WTC11 (cell line): ENCODE data around the gene SETMAR. TPM values are rescaled to one million over a fixed set of nuclear protein-coding genes. Genes with fewer than 3 reads are reported as not detected.

ENCODE experiments used
- ATAC-seq: fragments of 200-7000 bp; cut with Tn5 transposase; 2 replicates; pipeline ENCODE4 v1.10.0; 2021; ENCODE audit warnings: mild to moderate bottlenecking, moderate library complexity
- CTCF ChIA-PET: fragments of 300-600 bp; sonication (Branson Sonifier 250); formaldehyde crosslinking; loops from one replicate; lab custom pipeline; 2021; ENCODE audit warnings: antibody characterized with exemption; lab: Charles Lee
- POLR2A ChIA-PET: fragments of 350-600 bp; sonication (Branson Sonifier 250); formaldehyde crosslinking; loops from one replicate; lab custom pipeline; 2021; ENCODE audit warnings: antibody characterized with exemption; lab: Charles Lee
- DNase-seq: peaks from one replicate; pipeline ENCODE4 v3.0.0; 2021; ENCODE audit warnings: low spot score
- H3K27ac Mint-ChIP-seq: 2 replicates; pipeline ENCODE4 v1.8.0; 2021; ENCODE audit warnings: mixed read lengths
- H3K27me3 Mint-ChIP-seq: 2 replicates; pipeline ENCODE4 v1.8.0; 2021; ENCODE audit warnings: low read depth, mild to moderate bottlenecking, moderate library complexity, mixed read lengths
- H3K36me3 Mint-ChIP-seq: 2 replicates; pipeline ENCODE4 v1.8.0; 2021; ENCODE audit warnings: mixed read lengths
- H3K4me1 Mint-ChIP-seq: 2 replicates; pipeline ENCODE4 v1.8.0; 2022; ENCODE audit warnings: mixed read lengths
- H3K4me3 Mint-ChIP-seq: 2 replicates; pipeline ENCODE4 v1.8.0; 2021; ENCODE audit warnings: mild to moderate bottlenecking, moderate library complexity, mixed read lengths
- H3K9me3 Mint-ChIP-seq: 2 replicates; pipeline ENCODE4 v1.8.0; 2021; ENCODE audit warnings: mixed read lengths
- CBFB ChIP-seq: sonication (generic); formaldehyde crosslinking; IDR thresholded peaks from 2 replicates; pipeline ENCODE4 v1.8.1; 2022; ENCODE audit warnings: mild to moderate bottlenecking, low read depth, missing genetic modification reagents
- FOXK1 ChIP-seq: sonication (generic); formaldehyde crosslinking; IDR thresholded peaks from 2 replicates; pipeline ENCODE4 v1.8.0; 2022; ENCODE audit warnings: mild to moderate bottlenecking, moderate library complexity, missing genetic modification reagents
- FOXP1 ChIP-seq: sonication (generic); formaldehyde crosslinking; IDR thresholded peaks from 2 replicates; pipeline ENCODE4 v1.8.0; 2022; ENCODE audit warnings: missing genetic modification reagents, mild to moderate bottlenecking, moderate library complexity, borderline replicate concordance
- IRF2 ChIP-seq: sonication (generic); formaldehyde crosslinking; IDR thresholded peaks from 2 replicates; pipeline ENCODE4 v1.8.0; 2022; ENCODE audit warnings: low read depth, missing genetic modification reagents, borderline replicate concordance
- MXD4 ChIP-seq: fragments of 250-450 bp; sonication (Bioruptor Pico); IDR thresholded peaks from 2 replicates; pipeline ENCODE4 v1.8.0; 2021; ENCODE audit warnings: mild to moderate bottlenecking, moderate library complexity, borderline replicate concordance
- NFE2L1 ChIP-seq: sonication (generic); formaldehyde crosslinking; IDR thresholded peaks from 2 replicates; pipeline ENCODE4 v1.8.1; 2023; ENCODE audit warnings: missing genetic modification reagents
- OVOL2 ChIP-seq: fragments of 250-450 bp; sonication (Bioruptor Pico); IDR thresholded peaks from 2 replicates; pipeline ENCODE4 v1.9.0; 2021; ENCODE audit warnings: mild to moderate bottlenecking, borderline replicate concordance
- RORB ChIP-seq: fragments of 250-450 bp; sonication (Bioruptor Pico); IDR thresholded peaks from 2 replicates; pipeline ENCODE4 v1.9.0; 2021; ENCODE audit warnings: mild to moderate bottlenecking
- SOX15 ChIP-seq: fragments of 250-450 bp; sonication (Bioruptor Pico); IDR thresholded peaks from 2 replicates; pipeline ENCODE4 v1.9.0; 2021; ENCODE audit warnings: mild to moderate bottlenecking
- TP53 ChIP-seq: sonication (generic); formaldehyde crosslinking; IDR thresholded peaks from 2 replicates; pipeline ENCODE4 v1.8.1; 2023; ENCODE audit warnings: mild to moderate bottlenecking, missing genetic modification reagents
- ZBTB21 ChIP-seq: sonication (generic); formaldehyde crosslinking; IDR thresholded peaks from 2 replicates; pipeline ENCODE4 v1.8.1; 2023; ENCODE audit warnings: mild to moderate bottlenecking, missing genetic modification reagents, borderline replicate concordance
- ZNF232 ChIP-seq: sonication (generic); formaldehyde crosslinking; IDR thresholded peaks from 2 replicates; pipeline ENCODE4 v1.8.0; 2022; ENCODE audit warnings: mild to moderate bottlenecking, missing genetic modification reagents
- total RNA-seq: library from RNA; stranded (reverse); gene quantifications from 3 replicates; pipeline ENCODE4 v1.2.3, GENCODE V29; 2021
- TF ChIP-seq, protein P1 (sequence below): fragments of 250-450 bp; sonication (Bioruptor Pico); IDR thresholded peaks from 2 replicates; pipeline ENCODE4 v1.9.0; 2021; ENCODE audit warnings: mild to moderate bottlenecking, borderline replicate concordance
- TF ChIP-seq, protein P2 (sequence below): sonication (generic); formaldehyde crosslinking; IDR thresholded peaks from 2 replicates; pipeline ENCODE4 v1.8.0; 2022; ENCODE audit warnings: mild to moderate bottlenecking, missing genetic modification reagents
- TF ChIP-seq, protein P3 (sequence below): fragments of 250-450 bp; sonication (Bioruptor Pico); IDR thresholded peaks from 2 replicates; pipeline ENCODE4 v2.1.2; 2022; ENCODE audit warnings: mild to moderate bottlenecking, moderate library complexity
- TF ChIP-seq, protein P4 (sequence below): sonication (generic); formaldehyde crosslinking; IDR thresholded peaks from 2 replicates; pipeline ENCODE4 v1.8.1; 2023; ENCODE audit warnings: mild to moderate bottlenecking, missing genetic modification reagents, borderline replicate concordance
- TF ChIP-seq, protein P5 (sequence below): sonication (generic); formaldehyde crosslinking; IDR thresholded peaks from 2 replicates; pipeline ENCODE4 v1.8.1; 2023; ENCODE audit warnings: mild to moderate bottlenecking, moderate library complexity, missing genetic modification reagents

Gene SETMAR
- total RNA-seq, 1 experiment from 2014 or later, result 11.6 TPM

DNA sequence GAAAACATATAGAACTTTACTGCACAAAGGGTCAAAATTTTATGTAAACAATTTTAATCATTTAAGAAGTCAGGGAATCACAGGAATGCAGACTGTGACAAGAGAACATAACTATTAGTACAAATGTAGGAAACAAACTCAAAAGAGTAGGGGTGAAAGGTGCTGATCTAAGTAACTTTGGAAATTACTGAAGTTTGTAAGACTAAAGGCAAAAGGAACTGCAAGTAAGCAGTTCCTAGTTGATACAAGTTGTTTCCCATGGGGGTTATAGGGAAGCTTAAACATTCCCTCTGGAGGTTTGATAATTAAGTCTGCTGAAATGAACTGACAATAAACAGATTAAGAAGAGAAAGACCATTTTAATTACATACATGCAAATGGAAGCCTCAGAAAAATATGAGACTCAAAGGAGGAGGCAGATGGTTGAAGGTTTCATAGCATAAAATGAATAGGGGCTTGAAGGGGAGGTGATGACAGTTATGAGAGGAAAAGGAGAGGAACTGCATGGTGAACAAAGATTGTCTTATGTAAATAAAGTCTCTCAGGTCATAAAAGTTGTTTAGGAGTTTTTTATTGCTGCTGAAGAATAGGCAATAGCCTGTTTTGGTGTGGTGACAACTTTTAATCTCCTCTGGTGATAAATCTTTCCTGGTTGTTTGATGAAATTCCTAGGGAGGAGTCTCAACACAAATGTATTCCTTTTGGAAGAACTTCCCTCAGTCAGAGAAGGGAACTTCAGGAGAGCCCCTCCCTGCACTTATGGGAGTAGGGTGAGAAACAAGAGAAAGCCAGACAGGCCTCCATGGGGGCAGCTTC, 17.1 kb downstream of the SETMAR start (continued):
- TF ChIP-seq, protein P1, sequence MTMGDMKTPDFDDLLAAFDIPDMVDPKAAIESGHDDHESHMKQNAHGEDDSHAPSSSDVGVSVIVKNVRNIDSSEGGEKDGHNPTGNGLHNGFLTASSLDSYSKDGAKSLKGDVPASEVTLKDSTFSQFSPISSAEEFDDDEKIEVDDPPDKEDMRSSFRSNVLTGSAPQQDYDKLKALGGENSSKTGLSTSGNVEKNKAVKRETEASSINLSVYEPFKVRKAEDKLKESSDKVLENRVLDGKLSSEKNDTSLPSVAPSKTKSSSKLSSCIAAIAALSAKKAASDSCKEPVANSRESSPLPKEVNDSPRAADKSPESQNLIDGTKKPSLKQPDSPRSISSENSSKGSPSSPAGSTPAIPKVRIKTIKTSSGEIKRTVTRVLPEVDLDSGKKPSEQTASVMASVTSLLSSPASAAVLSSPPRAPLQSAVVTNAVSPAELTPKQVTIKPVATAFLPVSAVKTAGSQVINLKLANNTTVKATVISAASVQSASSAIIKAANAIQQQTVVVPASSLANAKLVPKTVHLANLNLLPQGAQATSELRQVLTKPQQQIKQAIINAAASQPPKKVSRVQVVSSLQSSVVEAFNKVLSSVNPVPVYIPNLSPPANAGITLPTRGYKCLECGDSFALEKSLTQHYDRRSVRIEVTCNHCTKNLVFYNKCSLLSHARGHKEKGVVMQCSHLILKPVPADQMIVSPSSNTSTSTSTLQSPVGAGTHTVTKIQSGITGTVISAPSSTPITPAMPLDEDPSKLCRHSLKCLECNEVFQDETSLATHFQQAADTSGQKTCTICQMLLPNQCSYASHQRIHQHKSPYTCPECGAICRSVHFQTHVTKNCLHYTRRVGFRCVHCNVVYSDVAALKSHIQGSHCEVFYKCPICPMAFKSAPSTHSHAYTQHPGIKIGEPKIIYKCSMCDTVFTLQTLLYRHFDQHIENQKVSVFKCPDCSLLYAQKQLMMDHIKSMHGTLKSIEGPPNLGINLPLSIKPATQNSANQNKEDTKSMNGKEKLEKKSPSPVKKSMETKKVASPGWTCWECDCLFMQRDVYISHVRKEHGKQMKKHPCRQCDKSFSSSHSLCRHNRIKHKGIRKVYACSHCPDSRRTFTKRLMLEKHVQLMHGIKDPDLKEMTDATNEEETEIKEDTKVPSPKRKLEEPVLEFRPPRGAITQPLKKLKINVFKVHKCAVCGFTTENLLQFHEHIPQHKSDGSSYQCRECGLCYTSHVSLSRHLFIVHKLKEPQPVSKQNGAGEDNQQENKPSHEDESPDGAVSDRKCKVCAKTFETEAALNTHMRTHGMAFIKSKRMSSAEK, result no peak
- TF ChIP-seq, protein P2, sequence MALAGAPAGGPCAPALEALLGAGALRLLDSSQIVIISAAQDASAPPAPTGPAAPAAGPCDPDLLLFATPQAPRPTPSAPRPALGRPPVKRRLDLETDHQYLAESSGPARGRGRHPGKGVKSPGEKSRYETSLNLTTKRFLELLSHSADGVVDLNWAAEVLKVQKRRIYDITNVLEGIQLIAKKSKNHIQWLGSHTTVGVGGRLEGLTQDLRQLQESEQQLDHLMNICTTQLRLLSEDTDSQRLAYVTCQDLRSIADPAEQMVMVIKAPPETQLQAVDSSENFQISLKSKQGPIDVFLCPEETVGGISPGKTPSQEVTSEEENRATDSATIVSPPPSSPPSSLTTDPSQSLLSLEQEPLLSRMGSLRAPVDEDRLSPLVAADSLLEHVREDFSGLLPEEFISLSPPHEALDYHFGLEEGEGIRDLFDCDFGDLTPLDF (CRISPR knock-in tag), result no peak
- TF ChIP-seq, protein P3, sequence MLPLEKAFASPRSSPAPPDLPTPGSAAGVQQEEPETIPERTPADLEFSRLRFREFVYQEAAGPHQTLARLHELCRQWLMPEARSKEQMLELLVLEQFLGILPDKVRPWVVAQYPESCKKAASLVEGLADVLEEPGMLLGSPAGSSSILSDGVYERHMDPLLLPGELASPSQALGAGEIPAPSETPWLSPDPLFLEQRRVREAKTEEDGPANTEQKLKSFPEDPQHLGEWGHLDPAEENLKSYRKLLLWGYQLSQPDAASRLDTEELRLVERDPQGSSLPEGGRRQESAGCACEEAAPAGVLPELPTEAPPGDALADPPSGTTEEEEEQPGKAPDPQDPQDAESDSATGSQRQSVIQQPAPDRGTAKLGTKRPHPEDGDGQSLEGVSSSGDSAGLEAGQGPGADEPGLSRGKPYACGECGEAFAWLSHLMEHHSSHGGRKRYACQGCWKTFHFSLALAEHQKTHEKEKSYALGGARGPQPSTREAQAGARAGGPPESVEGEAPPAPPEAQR (CRISPR knock-in tag), result no peak

DNA sequence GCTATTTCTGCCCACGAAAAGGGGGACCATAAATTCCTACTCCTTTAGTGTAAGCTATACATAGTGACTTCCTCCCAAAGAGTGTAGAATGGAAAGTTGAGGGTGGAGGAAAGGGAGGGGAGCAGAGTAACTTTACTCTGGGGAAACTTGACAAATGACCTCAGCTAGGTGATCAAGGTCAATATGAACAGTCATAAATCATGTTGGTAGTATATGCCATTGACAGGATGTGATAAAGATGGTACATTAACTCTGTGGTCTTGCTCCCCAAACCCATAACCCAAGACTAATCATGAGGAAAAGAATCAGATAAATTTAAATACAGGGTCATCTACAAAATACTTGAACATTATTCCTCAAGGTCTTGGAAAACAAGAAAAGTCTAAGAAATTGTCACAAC, 18.6 kb downstream of the SETMAR start:
- POLR2A ChIA-PET, result interaction anchor here (0.7 kb wide), 1 partner anchor 762 kb away, joined by 7 read pairs; no protein-coding TSS in a partner anchor
- H3K9me3 Mint-ChIP-seq, result peaks cover 14% of the 10 kb centered on the region
- DNase-seq, result no peak
- H3K27me3 Mint-ChIP-seq, result no peaks in the 10 kb centered on the region
- no peak overlapping the region for H3K4me3 Mint-ChIP-seq
- TF ChIP-seq OVOL2 (CRISPR knock-in tag) (no peak), NFE2L1 (CRISPR knock-in tag) (no peak), IRF2 (CRISPR knock-in tag) (no peak), ZNF232 (CRISPR knock-in tag) (no peak), RORB (CRISPR knock-in tag) (no peak), ZBTB21 (CRISPR knock-in tag) (no peak)
- TF ChIP-seq, all 79 proteins: peak for 0
- Mint-ChIP-seq H3K4me1 (peaks cover 13% of the 10 kb centered on the region), H3K36me3 (peaks cover 12% of the 10 kb centered on the region), H3K27ac (no peak overlapping the region)
- CTCF ChIA-PET, result no interaction called here
- ATAC-seq, result no peak

DNA sequence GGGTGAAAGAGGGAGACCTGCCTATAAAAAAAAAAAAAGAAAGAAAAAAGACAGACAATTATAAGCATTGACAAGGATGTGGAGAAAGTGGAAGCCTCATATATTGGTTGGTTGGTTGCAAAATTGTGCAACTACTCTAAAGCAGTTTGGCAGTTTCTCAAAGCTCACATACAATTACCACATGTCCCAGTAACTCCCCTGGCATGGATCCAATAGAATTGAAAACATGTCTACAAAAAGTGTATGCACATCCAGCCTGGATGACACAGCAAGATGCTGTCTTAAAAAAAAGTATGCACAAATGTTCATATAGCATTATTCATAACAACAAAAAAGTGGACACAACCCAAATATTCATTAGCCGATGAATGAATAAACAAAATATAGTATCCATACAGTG, 19.5 kb downstream of the SETMAR start:
- H3K4me3 Mint-ChIP-seq, result no peak overlapping the region
- CTCF ChIA-PET, result no interaction called here

More for the DNA sequence above, 19.5 kb downstream of the SETMAR start:
- DNase-seq (no peak), ATAC-seq (no peak)
- Mint-ChIP-seq H3K36me3 (peaks cover 14% of the 10 kb centered on the region), H3K27ac (no peak overlapping the region), H3K4me1 (peaks cover 13% of the 10 kb centered on the region), H3K27me3 (no peaks in the 10 kb centered on the region), H3K9me3 (peaks cover 20% of the 10 kb centered on the region)
- POLR2A ChIA-PET, result no interaction called here
- TF ChIP-seq, protein P4, sequence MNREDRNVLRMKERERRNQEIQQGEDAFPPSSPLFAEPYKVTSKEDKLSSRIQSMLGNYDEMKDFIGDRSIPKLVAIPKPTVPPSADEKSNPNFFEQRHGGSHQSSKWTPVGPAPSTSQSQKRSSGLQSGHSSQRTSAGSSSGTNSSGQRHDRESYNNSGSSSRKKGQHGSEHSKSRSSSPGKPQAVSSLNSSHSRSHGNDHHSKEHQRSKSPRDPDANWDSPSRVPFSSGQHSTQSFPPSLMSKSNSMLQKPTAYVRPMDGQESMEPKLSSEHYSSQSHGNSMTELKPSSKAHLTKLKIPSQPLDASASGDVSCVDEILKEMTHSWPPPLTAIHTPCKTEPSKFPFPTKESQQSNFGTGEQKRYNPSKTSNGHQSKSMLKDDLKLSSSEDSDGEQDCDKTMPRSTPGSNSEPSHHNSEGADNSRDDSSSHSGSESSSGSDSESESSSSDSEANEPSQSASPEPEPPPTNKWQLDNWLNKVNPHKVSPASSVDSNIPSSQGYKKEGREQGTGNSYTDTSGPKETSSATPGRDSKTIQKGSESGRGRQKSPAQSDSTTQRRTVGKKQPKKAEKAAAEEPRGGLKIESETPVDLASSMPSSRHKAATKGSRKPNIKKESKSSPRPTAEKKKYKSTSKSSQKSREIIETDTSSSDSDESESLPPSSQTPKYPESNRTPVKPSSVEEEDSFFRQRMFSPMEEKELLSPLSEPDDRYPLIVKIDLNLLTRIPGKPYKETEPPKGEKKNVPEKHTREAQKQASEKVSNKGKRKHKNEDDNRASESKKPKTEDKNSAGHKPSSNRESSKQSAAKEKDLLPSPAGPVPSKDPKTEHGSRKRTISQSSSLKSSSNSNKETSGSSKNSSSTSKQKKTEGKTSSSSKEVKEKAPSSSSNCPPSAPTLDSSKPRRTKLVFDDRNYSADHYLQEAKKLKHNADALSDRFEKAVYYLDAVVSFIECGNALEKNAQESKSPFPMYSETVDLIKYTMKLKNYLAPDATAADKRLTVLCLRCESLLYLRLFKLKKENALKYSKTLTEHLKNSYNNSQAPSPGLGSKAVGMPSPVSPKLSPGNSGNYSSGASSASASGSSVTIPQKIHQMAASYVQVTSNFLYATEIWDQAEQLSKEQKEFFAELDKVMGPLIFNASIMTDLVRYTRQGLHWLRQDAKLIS (CRISPR knock-in tag), result no peak
- TF ChIP-seq FOXP1 (CRISPR knock-in tag), result no peak
- no peak for TF ChIP-seq CBFB
- TF ChIP-seq SOX15, result no peak
- TF ChIP-seq FOXK1 (CRISPR knock-in tag), result no peak
- TF ChIP-seq, protein P3 (CRISPR knock-in tag), result no peak
- TF ChIP-seq, protein P5, sequence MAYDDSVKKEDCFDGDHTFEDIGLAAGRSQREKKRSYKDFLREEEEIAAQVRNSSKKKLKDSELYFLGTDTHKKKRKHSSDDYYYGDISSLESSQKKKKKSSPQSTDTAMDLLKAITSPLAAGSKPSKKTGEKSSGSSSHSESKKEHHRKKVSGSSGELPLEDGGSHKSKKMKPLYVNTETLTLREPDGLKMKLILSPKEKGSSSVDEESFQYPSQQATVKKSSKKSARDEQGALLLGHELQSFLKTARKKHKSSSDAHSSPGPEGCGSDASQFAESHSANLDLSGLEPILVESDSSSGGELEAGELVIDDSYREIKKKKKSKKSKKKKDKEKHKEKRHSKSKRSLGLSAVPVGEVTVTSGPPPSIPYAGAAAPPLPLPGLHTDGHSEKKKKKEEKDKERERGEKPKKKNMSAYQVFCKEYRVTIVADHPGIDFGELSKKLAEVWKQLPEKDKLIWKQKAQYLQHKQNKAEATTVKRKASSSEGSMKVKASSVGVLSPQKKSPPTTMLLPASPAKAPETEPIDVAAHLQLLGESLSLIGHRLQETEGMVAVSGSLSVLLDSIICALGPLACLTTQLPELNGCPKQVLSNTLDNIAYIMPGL (CRISPR knock-in tag), result no peak
- TF ChIP-seq TP53 (CRISPR knock-in tag), result no peak
- TF ChIP-seq MXD4 (CRISPR knock-in tag), result no peak
- TF ChIP-seq OVOL2 (CRISPR knock-in tag), result no peak
